ENCODE measurements around the gene BAMBI. TPM values are rescaled to one million over a fixed set of nuclear protein-coding genes. Genes with fewer than 3 reads are reported as not detected.

The BAMBI gene, protein sequence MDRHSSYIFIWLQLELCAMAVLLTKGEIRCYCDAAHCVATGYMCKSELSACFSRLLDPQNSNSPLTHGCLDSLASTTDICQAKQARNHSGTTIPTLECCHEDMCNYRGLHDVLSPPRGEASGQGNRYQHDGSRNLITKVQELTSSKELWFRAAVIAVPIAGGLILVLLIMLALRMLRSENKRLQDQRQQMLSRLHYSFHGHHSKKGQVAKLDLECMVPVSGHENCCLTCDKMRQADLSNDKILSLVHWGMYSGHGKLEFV
- total RNA-seq = 10.4 and 16.2 TPM in 2 replicates

DNA sequence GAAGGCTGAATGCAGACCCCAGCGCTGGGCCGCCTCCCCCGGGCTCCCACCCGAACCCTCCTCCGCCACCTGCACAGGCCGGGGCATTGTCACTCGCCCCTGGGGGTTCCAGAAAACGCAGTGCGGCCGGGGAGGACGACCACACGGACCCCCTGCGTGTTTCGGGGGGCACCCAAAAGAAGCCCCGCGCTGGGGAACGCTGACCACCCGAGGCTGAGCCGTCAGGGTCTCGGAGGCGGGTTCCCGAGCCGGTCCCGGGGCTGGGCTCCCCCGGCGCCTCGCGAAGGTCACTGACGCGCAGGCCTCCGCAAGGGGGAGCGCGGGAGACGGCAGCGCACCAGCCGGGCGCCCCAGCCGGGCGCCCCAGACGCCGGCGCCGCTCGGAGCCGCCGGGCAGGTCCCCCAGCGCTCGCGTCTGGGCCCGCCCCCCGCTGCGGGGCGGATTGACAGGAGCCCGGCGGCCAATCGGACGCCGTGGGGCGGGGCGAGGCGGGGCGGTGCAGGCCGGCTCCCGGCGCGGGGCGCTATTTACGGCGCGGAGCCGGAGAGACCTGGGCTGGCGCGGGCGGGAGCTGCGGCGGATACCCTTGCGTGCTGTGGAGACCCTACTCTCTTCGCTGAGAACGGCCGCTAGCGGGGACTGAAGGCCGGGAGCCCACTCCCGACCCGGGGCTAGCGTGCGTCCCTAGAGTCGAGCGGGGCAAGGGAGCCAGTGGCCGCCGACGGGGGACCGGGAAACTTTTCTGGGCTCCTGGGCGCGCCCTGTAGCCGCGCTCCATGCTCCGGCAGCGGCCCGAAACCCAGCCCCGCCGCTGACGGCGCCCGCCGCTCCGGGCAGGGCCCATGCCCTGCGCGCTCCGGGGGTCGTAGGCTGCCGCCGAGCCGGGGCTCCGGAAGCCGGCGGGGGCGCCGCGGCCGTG is at the start of gene BAMBI:
TSS of gene BAMBI (plus strand) at position 554 of the 920 bp plus-strand sequence. CDS start 377 bp downstream, outside the sequence.

Small RNA genes within 50 kb of the gene (small RNA-seq; reads per million reads assigned to genes)
- not detected for gene RNU4ATAC6P
- not detected for gene RNU6-1067P

Other genes with a start within 250 kb of the BAMBI start
- gene WAC, start 144.4 kb upstream of the BAMBI start, total RNA-seq = 85.6 and 89.6 TPM in 2 replicates

Measured in hair follicle dermal papilla cell (primary cell).